HuH-7 (cell line): Measurements from ENCODE around the gene BMPR1A.

Source experiments
- DNase-seq: peaks from one replicate; pipeline ENCODE4 v3.0.0; 2011; ENCODE audit warnings: low spot score

The BMPR1A gene

GRCh38 chr10:86802473-86803108 lies 46.2 kb downstream of the BMPR1A start:
- DNase-seq = no peak

DNA sequence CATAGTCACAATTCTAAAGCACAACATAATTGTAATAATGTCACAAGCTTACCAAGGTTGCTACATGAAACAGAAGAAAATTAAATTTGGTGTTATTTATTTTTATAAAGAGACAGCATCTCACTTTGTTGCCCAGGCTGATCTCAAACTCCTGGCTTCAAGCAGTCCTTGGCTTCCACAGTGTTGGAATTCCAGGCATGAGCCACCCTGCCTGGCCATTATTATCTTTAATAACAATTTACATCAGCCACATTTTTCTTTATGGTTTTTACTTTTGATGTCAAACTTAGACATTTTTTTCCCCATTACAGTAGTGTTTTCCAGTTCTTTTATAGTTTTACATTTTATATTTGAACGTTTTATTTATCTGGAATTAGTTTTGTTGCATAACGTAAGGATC lies 46.7 kb downstream of the BMPR1A start:
- DNase-seq = no peak

DNA sequence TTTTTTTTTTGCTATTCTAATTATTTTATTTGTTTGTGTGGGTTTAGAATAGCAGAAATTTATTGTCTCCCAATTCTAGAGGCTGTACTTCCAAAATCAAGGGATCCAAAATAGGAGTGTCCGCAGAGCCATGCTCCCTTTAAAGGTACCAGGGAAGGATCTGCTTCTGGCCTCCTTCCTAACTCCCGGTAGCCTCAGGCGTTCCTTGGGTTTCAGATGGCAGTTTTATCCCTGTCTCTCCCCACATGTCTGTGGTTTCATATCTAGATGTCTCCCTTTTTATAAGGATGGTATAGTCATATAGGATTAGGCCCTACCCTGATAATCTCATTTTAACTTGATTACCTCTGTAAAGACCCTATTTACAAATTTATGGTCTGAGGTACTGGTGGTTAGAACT lies 48.4 kb downstream of the BMPR1A start:
- DNase-seq = no peak

DNA sequence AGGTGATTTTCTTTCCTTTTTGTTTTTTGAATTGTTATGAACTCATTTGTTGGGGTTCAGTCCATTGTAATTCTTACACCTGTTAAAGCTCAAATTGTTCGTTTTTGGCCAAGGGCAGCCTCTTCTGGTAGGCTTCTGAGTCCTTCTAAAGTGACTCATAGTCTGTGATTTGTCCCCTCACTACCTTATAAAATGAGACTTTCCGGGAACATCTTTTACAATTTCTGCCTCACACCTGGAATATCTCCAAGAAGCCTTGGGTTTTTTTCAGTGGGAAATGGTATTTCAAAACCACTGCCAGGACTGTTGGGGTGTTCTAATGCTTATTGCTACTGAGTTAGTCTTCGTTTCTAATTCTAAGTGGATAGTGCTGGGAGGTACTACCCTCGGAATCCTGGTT lies 56.7 kb downstream of the BMPR1A start:
- no peak for DNase-seq

GRCh38 chr10:86813982-86814381 lies 57.6 kb downstream of the BMPR1A start:
- no peak for DNase-seq

GRCh38 chr10:86815035-86815617 lies 58.7 kb downstream of the BMPR1A start:
- DNase-seq = no peak

- no peak for DNase-seq
Measured at GRCh38 chr10:86815640-86816039, 59.2 kb downstream of the BMPR1A start.

- no peak for DNase-seq
Measured at GRCh38 chr10:86817246-86817645, 60.8 kb downstream of the BMPR1A start.

GRCh38 chr10:86819567-86819966 lies 63.1 kb downstream of the BMPR1A start:
- DNase-seq = no peak

- DNase-seq = no peak
Measured at GRCh38 chr10:86820509-86820908, 64.1 kb downstream of the BMPR1A start.

GRCh38 chr10:86821388-86821999 lies 65.1 kb downstream of the BMPR1A start:
- no peak for DNase-seq

- DNase-seq = no peak
Measured at GRCh38 chr10:86823565-86823964, 67.1 kb downstream of the BMPR1A start.

DNA sequence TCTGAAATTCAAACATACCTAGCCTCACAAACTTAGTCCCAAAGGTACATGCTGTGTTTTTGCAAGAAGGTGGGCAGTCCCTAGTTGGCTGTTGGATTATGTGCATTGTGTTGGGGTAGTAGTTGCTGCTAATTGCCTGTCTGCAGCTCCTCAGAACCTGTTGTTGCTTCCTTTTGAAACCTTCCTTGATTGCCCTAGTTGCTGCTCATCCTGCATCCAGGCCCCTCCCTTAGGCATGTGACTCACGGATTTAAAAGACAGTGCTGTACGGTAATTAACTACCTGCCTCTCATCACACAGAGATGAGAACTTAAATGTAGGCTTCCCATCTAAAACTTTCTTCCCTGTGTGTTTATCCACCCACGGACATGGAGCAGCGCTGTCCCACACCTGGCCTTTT lies 67.7 kb downstream of the BMPR1A start:
- no peak for DNase-seq

DNA sequence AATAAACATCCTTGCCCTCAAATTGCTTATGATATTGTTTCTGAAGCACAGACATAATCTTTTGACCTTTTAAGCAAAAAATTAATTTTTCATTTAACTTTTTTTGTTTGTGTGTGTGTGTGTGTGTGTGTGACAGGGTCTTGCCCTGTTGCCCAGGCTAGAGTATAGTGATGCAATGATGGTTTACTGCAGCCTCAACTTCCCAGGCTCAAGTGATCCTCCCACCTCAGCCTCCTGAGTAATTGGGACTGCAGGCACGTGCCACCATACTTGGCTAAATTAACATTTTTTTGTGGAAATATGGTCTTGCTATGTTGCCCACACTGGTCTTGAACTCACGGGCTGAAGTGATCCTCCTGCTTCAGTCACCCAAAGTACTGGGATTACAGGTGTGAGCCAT lies 68.9 kb downstream of the BMPR1A start:
- DNase-seq = no peak

- no peak for DNase-seq
Measured at GRCh38 chr10:86827639-86828038, 71.2 kb downstream of the BMPR1A start.

GRCh38 chr10:86828145-86828544 lies 71.7 kb downstream of the BMPR1A start:
- DNase-seq = no peak

GRCh38 chr10:86829472-86829871 lies 73.1 kb downstream of the BMPR1A start:
- DNase-seq = no peak

DNA sequence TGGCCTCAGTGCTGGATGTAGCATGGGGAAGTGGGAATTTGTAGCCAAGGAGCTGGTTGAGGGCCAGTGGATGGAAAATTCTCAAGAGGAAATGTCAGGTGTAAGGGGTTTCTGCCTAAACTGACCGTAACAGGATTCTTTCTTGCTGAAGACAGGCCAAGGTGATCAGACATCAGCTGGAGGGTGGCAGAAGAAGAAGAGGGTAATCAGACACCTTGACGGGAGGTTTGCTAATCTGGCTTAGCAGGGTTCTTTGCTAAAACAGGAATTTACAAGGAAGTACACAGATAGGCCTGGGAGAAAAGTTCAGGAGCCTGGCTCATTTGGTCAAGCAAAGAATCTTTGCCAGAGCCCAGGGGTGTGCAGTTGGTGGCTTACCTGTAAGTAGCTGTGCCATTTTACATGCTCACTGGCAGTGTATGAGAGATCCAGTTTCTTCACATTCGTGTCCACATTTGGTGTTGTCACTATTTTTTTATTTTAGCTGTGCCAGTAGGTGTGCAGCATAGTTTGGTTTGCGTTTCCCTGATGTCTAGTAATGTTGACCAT lies 73.7 kb downstream of the BMPR1A start:
- DNase-seq = no peak

DNA sequence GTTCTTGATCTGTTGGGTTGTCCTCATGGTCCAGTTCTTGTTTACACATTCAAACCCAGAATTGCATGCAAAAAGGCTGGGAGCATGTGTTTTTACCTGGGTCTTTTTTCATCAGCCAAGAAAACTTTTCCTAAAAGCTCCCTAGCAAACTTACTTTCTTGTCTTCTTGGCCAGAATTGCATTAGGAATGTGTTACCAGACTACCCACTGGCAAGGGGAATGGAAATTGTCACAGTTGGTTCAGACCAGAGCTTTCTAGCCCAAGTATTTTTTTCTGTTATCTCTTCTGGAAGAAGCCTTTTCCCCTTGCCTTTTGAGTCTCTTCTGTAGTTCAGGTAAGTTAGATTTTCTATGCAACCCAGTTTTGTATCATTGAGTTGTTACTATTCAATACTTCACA lies 77.5 kb downstream of the BMPR1A start:
- DNase-seq = no peak

DNA sequence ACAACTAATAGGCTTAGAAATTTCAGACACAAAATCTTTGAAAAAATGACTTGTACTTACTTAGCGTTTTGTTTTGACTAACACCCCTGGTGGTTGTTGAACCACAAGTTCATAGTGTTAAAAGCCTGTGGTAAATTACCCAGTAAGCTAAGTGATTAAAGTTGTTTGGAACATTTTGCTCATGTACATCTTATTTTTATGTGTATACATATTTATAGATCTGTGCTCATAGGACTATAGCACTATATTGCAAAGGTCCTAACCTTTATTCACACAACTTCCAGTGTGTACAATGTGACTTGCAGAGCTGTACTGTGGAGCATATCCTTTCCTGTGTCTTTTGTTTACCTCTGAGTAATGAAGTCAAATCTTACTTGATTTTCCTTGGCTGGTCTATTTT lies 79.6 kb downstream of the BMPR1A start:
- DNase-seq = no peak

GRCh38 chr10:86837663-86838062 lies 81.2 kb downstream of the BMPR1A start:
- no peak for DNase-seq

GRCh38 chr10:86840498-86840897 lies 84.1 kb downstream of the BMPR1A start:
- no peak for DNase-seq

- DNase-seq = no peak
Measured at GRCh38 chr10:86846088-86846487, 89.7 kb downstream of the BMPR1A start.

- DNase-seq = no peak
Measured at GRCh38 chr10:86848747-86849146, 92.3 kb downstream of the BMPR1A start.
